SK-N-SH treated with all-trans-retinoic acid at 6 μM for 48 hours (cell line): Measurements from ENCODE around the gene IFNL3.

Experiments used
- BACH2 ChIP-seq: fragments of 250-450 bp; sonication (Bioruptor Pico); IDR thresholded peaks from 2 replicates; pipeline ENCODE4 v1.9.0; 2021; ENCODE audit warnings: mild to moderate bottlenecking, borderline replicate concordance
- PPARA ChIP-seq: fragments of 250-450 bp; sonication (Bioruptor Pico); IDR thresholded peaks from 2 replicates; pipeline ENCODE4 v1.5.0; 2020; ENCODE audit warnings: mild to moderate bottlenecking, borderline replicate concordance
- ZNF70 ChIP-seq: fragments of 450-650 bp; formaldehyde crosslinking; IDR thresholded peaks from 2 replicates; pipeline ENCODE4 v1.5.0; 2020; ENCODE audit warnings: mild to moderate bottlenecking, moderate library complexity
- TF ChIP-seq, protein P1 (sequence below): fragments of 250-450 bp; sonication (Bioruptor Pico); IDR thresholded peaks from 2 replicates; pipeline ENCODE4 v1.5.0; 2020; ENCODE audit warnings: mild to moderate bottlenecking, moderate library complexity

DNA sequence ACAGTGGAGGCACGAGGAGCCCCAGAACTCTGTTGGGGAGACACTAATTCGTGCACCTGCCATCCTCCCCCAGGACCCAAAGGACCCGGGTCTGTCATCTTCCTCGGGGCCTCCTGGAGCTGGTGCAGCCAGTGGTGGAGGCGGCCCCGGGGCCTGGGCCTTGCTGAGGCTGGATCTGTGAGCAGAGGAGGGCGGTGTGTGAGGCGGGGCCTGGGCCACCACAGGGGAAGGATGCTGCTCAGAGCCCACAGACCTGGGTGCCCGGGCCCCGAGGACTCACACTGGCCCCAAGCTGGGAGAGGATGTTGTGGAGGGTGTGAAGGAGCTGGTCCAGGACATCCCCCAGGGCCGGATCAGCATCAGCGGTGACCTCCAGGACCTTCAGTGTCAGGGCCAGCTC, 8.3 kb downstream of the IFNL3 start:
- TF ChIP-seq PPARA (CRISPR knock-in tag) (no peak), BACH2 (no peak), ZNF70 (no peak)
- TF ChIP-seq, protein P1, sequence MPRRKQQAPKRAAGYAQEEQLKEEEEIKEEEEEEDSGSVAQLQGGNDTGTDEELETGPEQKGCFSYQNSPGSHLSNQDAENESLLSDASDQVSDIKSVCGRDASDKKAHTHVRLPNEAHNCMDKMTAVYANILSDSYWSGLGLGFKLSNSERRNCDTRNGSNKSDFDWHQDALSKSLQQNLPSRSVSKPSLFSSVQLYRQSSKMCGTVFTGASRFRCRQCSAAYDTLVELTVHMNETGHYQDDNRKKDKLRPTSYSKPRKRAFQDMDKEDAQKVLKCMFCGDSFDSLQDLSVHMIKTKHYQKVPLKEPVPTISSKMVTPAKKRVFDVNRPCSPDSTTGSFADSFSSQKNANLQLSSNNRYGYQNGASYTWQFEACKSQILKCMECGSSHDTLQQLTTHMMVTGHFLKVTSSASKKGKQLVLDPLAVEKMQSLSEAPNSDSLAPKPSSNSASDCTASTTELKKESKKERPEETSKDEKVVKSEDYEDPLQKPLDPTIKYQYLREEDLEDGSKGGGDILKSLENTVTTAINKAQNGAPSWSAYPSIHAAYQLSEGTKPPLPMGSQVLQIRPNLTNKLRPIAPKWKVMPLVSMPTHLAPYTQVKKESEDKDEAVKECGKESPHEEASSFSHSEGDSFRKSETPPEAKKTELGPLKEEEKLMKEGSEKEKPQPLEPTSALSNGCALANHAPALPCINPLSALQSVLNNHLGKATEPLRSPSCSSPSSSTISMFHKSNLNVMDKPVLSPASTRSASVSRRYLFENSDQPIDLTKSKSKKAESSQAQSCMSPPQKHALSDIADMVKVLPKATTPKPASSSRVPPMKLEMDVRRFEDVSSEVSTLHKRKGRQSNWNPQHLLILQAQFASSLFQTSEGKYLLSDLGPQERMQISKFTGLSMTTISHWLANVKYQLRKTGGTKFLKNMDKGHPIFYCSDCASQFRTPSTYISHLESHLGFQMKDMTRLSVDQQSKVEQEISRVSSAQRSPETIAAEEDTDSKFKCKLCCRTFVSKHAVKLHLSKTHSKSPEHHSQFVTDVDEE (CRISPR knock-in tag): no peak
